B cell (primary cell): ENCODE results near the gene DSN1. TPM values are rescaled to one million over a fixed set of nuclear protein-coding genes. Genes with fewer than 3 reads are reported as not detected.

Source experiments
- ATAC-seq: fragments of 200-7000 bp; cut with Tn5 transposase; one replicate; pipeline ENCODE4 v1.10.0; 2021; ENCODE audit warnings: low read depth, mild to moderate bottlenecking, moderate number of reproducible peaks, moderate library complexity
- CTCF ChIA-PET: fragments of 350-600 bp; sonication (Branson Sonifier 250); formaldehyde crosslinking; loops from one replicate; lab custom pipeline; 2021; ENCODE audit warnings: antibody characterized with exemption, inconsistent platforms; lab: Charles Lee
- POLR2A ChIA-PET: fragments of 350-600 bp; sonication (Branson Sonifier 250); formaldehyde crosslinking; loops from one replicate; lab custom pipeline; 2021; ENCODE audit warnings: antibody characterized with exemption; lab: Charles Lee
- DNase-seq: peaks from one replicate; pipeline ENCODE4 v3.0.0; 2013
- H2AFZ ChIP-seq: 2 replicates; pipeline ENCODE4 v1.6.1; 2012; ENCODE audit warnings: mild to moderate bottlenecking, low read depth, low read length; ENCODE audit not compliant: insufficient read depth, poor library complexity, severe bottlenecking
- H3K27ac ChIP-seq, 2 donors: 1 replicate in 1 of 2; 2 replicates in 1 of 2; pipeline ENCODE4 v1.5.1; 2012 to 2013; ENCODE audit warnings: low read length in 2 of 2, mild to moderate bottlenecking in 2 of 2, moderate library complexity in 1 of 2
- H3K27me3 ChIP-seq, 4 experiments: fragments of 200-600 bp in 1 of 4; sonication (generic) in 1 of 4; replicated peaks in 1 of 4; 1 replicate in 2 of 4; 2 replicates in 2 of 4; pipeline versions ENCODE4 v1.6.1 to v1.7.0; 2013 to 2016; ENCODE audit warnings: low read length in 3 of 4, mild to moderate bottlenecking in 2 of 4, mixed read lengths in 1 of 4, moderate library complexity in 1 of 4; ENCODE audit not compliant: insufficient read depth in 4 of 4, control insufficient read depth in 3 of 4; ENCODE audit errors: control extremely low read depth in 1 of 4
- H3K36me3 ChIP-seq, 2 experiments: replicated peaks in 1 of 2; 1 replicate in 1 of 2; 2 replicates in 1 of 2; pipeline versions ENCODE4 v1.6.1 to v1.7.1; 2013; ENCODE audit warnings: low read length in 1 of 2; ENCODE audit not compliant: insufficient read depth in 2 of 2, control insufficient read depth in 1 of 2; ENCODE audit errors: control extremely low read depth in 1 of 2, extremely low read depth in 1 of 2
- H3K4me1 ChIP-seq, 2 donors: fragments of 200-600 bp in 1 of 2; sonication (generic) in 1 of 2; 1 replicate in 1 of 2; 2 replicates in 1 of 2; pipeline versions ENCODE4 v1.5.1 to v1.6.1; 2013 to 2017; ENCODE audit warnings: low read length in 2 of 2; ENCODE audit not compliant: control insufficient read depth in 2 of 2, insufficient read depth in 2 of 2
- H3K4me2 ChIP-seq: replicated peaks from 2 replicates; pipeline ENCODE3; 2012; ENCODE audit warnings: mild to moderate bottlenecking, low read depth, low read length; ENCODE audit not compliant: poor library complexity, severe bottlenecking
- H3K4me3 ChIP-seq, 5 experiments: fragments of 200-600 bp in 1 of 5; sonication (generic) in 1 of 5; 1 replicate in 3 of 5; 2 replicates in 2 of 5; pipeline versions ENCODE4 v1.5.1 to v1.7.0; 2011 to 2016; ENCODE audit warnings: low read length in 4 of 5, mild to moderate bottlenecking in 4 of 5, low read depth in 2 of 5, control low read depth in 1 of 5, moderate library complexity in 1 of 5; ENCODE audit not compliant: insufficient read depth in 1 of 5; ENCODE audit errors: control extremely low read depth in 1 of 5, extremely low read depth in 1 of 5
- H3K79me2 ChIP-seq: fragments of 200-600 bp; sonication (generic); one replicate; pipeline ENCODE4 v1.6.0; 2016; ENCODE audit warnings: low read length; ENCODE audit not compliant: control insufficient read depth, insufficient read depth
- H3K9ac ChIP-seq: fragments of 200-600 bp; sonication (generic); 2 replicates; pipeline ENCODE4 v1.6.1; 2017; ENCODE audit warnings: mild to moderate bottlenecking, low read length, moderate library complexity
- H3K9me3 ChIP-seq, 3 donors: one replicate each; pipeline versions ENCODE4 v1.6.1 to v1.7.1; 2013; ENCODE audit warnings: low read length in 2 of 3; ENCODE audit not compliant: control insufficient read depth in 2 of 3, insufficient read depth in 1 of 3; ENCODE audit errors: control extremely low read depth in 1 of 3
- H4K20me1 ChIP-seq: 2 replicates; pipeline ENCODE4 v1.6.0; 2012; ENCODE audit warnings: mild to moderate bottlenecking, low read length; ENCODE audit not compliant: insufficient read depth, control insufficient read depth, poor library complexity, severe bottlenecking
- H3K27ac Mint-ChIP-seq: one replicate; pipeline ENCODE4 v1.8.0; 2021; ENCODE audit warnings: mixed read lengths
- H3K27me3 Mint-ChIP-seq: one replicate; pipeline ENCODE4 v1.8.0; 2021; ENCODE audit warnings: mixed read lengths
- H3K4me1 Mint-ChIP-seq: one replicate; pipeline ENCODE4 v1.8.0; 2021; ENCODE audit warnings: mixed read lengths
- H3K4me3 Mint-ChIP-seq: one replicate; pipeline ENCODE4 v1.8.0; 2021; ENCODE audit warnings: mixed read lengths
- H3K9me3 Mint-ChIP-seq: one replicate; pipeline ENCODE4 v1.8.0; 2022; ENCODE audit warnings: mixed read lengths; ENCODE audit not compliant: insufficient read depth
- CTCF ChIP-seq: fragments of 200-600 bp; IDR thresholded peaks from one replicate; pipeline ENCODE4 v1.8.0; 2022; ENCODE audit warnings: antibody characterized with exemption, mild to moderate bottlenecking
- EZH2 ChIP-seq: IDR thresholded peaks from 2 replicates; pipeline ENCODE4 v1.6.1; 2012; ENCODE audit warnings: borderline replicate concordance, low read depth, mild to moderate bottlenecking, moderate library complexity, low read length; ENCODE audit not compliant: insufficient read depth, poor library complexity, severe bottlenecking
- WGBS: methylation state at CpG from one replicate; pipeline ENCODE4 v1.1.5; 2013; ENCODE audit warnings: missing lambda C conversion rate; ENCODE audit not compliant: insufficient coverage; 5-methylcytosine and 5-hydroxymethylcytosine counted together
- intact Hi-C: fragments of 100-400 bp; cut with micrococcal nuclease; formaldehyde crosslinking; loops from one replicate; pipeline ENCODE4 v1.10.0; 2022
- polyA plus RNA-seq: library from polyadenylated mRNA; depleted of rRNA; stranded (reverse); fragments of >200 nt; gene quantifications from 2 replicates; pipeline ENCODE4 v1.2.3, GENCODE V29; 2012
- total RNA-seq, 2 donors: library from RNA; stranded (reverse); fragments of 120-200 nt in 1 of 2; gene quantifications; 1 replicate in 1 of 2; 2 replicates in 1 of 2; pipeline versions ENCODE4 v1.2.3 to v1.2.4, GENCODE V29; 2013 to 2022

The DSN1 gene
- total and polyA plus RNA-seq, 2 donors (not counting 1 experiment from before 2014, with no cell fraction given): 13.2 to 17.1 TPM

GRCh38 chr20:36808317-36809257 is 35.0 kb upstream of the DSN1 start:
- peak overlapping the region; percentile 50 for H3K27ac Mint-ChIP-seq
- H3K4me1 ChIP-seq: peaks cover 0 to 9% of the 10 kb centered on the region in 2 donors
- peaks cover 3% of the 10 kb centered on the region for H3K4me1 Mint-ChIP-seq
- H3K79me2 ChIP-seq: peaks cover 22% of the 10 kb centered on the region
- no peak overlapping the region for H3K9ac ChIP-seq
- TF ChIP-seq CTCF (peak; percentile 83), EZH2 (no peak)
- POLR2A ChIA-PET: interaction anchor here (0.6 kb wide), 2 partner anchors 21 to 59 kb away, joined by 5 to 12 read pairs; no protein-coding TSS in a partner anchor
- DNase-seq: peak; percentile 78
- no peak overlapping the region for H3K4me3 Mint-ChIP-seq
- no peak overlapping the region for H2AFZ ChIP-seq
- H4K20me1 ChIP-seq: peaks cover 5% of the 10 kb centered on the region
- peaks cover 2 to 43% of the 10 kb centered on the region in 2 experiments for H3K36me3 ChIP-seq
- no peak overlapping the region for H3K4me2 ChIP-seq
- no peak overlapping the region for H3K27ac ChIP-seq
- H3K27me3 Mint-ChIP-seq: no peaks in the 10 kb centered on the region
- H3K27me3 ChIP-seq: no peaks in the 10 kb centered on the region
- intact Hi-C loops: loop anchor here (1.0 kb wide), 2 partner anchors 55 to 77 kb away; a partner anchor contains a TSS
- CTCF ChIA-PET: interaction anchor here (0.7 to 4.4 kb wide), 44 partner anchors 9 to 620 kb away, joined by 3 to 80 read pairs (median 5); partner anchors contain the start of gene DSN1
- H3K4me3 ChIP-seq: no peak overlapping the region
- 85% methylated on average over 15 of the region's 19 CpGs for WGBS
- H3K9me3 Mint-ChIP-seq: no peaks in the 10 kb centered on the region
- peak; percentile 71 for ATAC-seq
- no peaks in the 10 kb centered on the region for H3K9me3 ChIP-seq
